Uterus (tissue), 4 donors: Measurements from ENCODE around the gene CABP7. TPM values are rescaled to one million over a fixed set of nuclear protein-coding genes. Genes with fewer than 3 reads are reported as not detected.

Experiments
- DNase-seq, 2 donors: peaks; one replicate each; pipeline ENCODE4 v3.0.0-alpha.2; 2019 to 2020
- H3K27ac ChIP-seq, 2 donors: fragments of 200-600 bp; sonication (generic); 1 replicate in 1 of 2; 2 replicates in 1 of 2; pipeline ENCODE4 v1.5.1; 2016 to 2018
- H3K27me3 ChIP-seq, 2 donors: fragments of 200-600 bp; sonication (generic); one replicate each; pipeline ENCODE4 v1.5.1; 2018 to 2019; ENCODE audit warnings: control low read depth in 1 of 2
- H3K36me3 ChIP-seq, 2 donors: fragments of 200-600 bp; sonication (generic); one replicate each; pipeline ENCODE4 v1.5.1; 2019; ENCODE audit warnings: control low read depth in 1 of 2
- H3K4me1 ChIP-seq, 2 donors: fragments of 200-600 bp; sonication (generic); one replicate each; pipeline ENCODE4 v1.5.1; 2018 to 2019; ENCODE audit warnings: control low read depth in 1 of 2
- H3K4me3 ChIP-seq, 2 donors: fragments of 200-600 bp; sonication (generic); 1 replicate in 1 of 2; 2 replicates in 1 of 2; pipeline ENCODE4 v1.5.1; 2018 to 2019; ENCODE audit warnings: mild to moderate bottlenecking in 1 of 2
- H3K9me3 ChIP-seq, 2 donors: fragments of 200-600 bp; sonication (generic); one replicate each; pipeline ENCODE4 v1.5.1; 2019; ENCODE audit warnings: control low read depth in 1 of 2
- POLR2A ChIP-seq, 2 donors: fragments of 450-650 bp; IDR thresholded peaks; one replicate each; pipeline ENCODE4 v1.6.1; 2016; ENCODE audit warnings: antibody characterized with exemption in 2 of 2, mild to moderate bottlenecking in 1 of 2, moderate library complexity in 1 of 2
- intact Hi-C: fragments of 100-400 bp; cut with DNase I; formaldehyde crosslinking; loops from one replicate; pipeline ENCODE4 v1.15.1; 2023; ENCODE audit warnings: low total_unique reads
- total RNA-seq, 4 donors: library from RNA; depleted of rRNA in 3 of 4; stranded (reverse); fragments of >200 nt in 3 of 4; gene quantifications; one replicate each; pipeline versions ENCODE4 v1.1.0 to v1.2.4, GENCODE V29; 2014 to 2023
- TF ChIP-seq, protein P1 (sequence below), 4 experiments: fragments of 200-600 bp in 2 of 4; fragments of 450-650 bp in 2 of 4; sonication (generic) in 2 of 4; IDR thresholded peaks; one replicate each; pipeline ENCODE4 v1.5.1; 2016 to 2019; ENCODE audit warnings: antibody characterized with exemption in 4 of 4, mild to moderate bottlenecking in 2 of 4, moderate library complexity in 1 of 4
- donor health status: DM: yes; HTN: yes; CAD: no.

CABP7 gene
- total RNA-seq, 4 donors from 2014 or later: 0.14 TPM; not detected in 3

- no peak overlapping the region for H3K27ac ChIP-seq
- no peaks in the 10 kb centered on the region for H3K4me1 ChIP-seq
- no peaks in the 10 kb centered on the region for H3K9me3 ChIP-seq
- peaks cover 0 to under 1% of the 10 kb centered on the region in 2 donors for H3K27me3 ChIP-seq
- no peak overlapping the region for H3K4me3 ChIP-seq
- DNase-seq: no peak
- no peaks in the 10 kb centered on the region for H3K36me3 ChIP-seq
- no peak for TF ChIP-seq POLR2A (IDR thresholded peaks at IDR 0.05)
- TF ChIP-seq, protein P1, sequence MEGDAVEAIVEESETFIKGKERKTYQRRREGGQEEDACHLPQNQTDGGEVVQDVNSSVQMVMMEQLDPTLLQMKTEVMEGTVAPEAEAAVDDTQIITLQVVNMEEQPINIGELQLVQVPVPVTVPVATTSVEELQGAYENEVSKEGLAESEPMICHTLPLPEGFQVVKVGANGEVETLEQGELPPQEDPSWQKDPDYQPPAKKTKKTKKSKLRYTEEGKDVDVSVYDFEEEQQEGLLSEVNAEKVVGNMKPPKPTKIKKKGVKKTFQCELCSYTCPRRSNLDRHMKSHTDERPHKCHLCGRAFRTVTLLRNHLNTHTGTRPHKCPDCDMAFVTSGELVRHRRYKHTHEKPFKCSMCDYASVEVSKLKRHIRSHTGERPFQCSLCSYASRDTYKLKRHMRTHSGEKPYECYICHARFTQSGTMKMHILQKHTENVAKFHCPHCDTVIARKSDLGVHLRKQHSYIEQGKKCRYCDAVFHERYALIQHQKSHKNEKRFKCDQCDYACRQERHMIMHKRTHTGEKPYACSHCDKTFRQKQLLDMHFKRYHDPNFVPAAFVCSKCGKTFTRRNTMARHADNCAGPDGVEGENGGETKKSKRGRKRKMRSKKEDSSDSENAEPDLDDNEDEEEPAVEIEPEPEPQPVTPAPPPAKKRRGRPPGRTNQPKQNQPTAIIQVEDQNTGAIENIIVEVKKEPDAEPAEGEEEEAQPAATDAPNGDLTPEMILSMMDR (IDR thresholded peaks at IDR 0.05): no peak
- intact Hi-C loops: loop anchor here (10.0 kb wide), 1 partner anchor 387 kb away; the partner anchor contains the start of gene HORMAD2
Observed at GRCh38 chr22:29697853-29698598, 21.8 kb upstream of the CABP7 start.

DNA sequence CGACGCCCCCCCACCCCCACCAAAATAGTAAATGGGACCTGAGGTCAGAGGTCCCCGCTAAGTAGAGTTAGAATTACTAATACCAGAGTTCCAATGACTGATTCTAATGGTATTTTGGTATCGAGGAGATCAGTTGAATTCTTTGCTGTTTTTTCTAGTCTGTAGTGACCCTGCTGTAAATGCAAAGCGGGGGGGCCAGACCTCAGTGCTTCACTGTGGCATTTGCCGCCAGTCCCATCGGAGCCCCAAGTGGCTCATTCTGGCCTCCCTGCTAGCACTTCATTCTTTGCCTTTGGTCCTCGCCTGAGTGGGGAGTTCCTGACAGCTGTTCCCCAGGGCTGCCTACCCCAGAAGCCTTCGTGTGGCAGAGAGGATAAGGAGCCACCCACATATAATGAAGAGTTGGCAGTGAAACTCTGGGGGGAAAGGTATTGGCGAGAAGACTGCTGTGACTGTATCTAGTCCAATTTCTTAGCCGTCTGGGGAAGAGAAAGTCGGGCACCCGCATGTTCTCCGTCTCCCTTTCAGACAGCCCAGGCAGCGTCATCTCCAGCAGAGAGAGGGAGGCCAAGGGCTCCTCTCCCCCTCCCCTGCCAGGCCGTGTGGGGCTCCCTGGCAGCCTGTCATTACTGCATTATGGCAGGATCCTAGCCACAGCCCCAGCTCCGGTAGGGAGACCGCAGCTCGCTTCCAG lies 19.4 kb upstream of the CABP7 start:
- no peak overlapping the region for H3K27ac ChIP-seq
- no peaks in the 10 kb centered on the region for H3K4me1 ChIP-seq
- intact Hi-C loops: no loop called here
- no peak overlapping the region for H3K4me3 ChIP-seq
- no peak for DNase-seq
- H3K27me3 ChIP-seq: peaks cover 0 to 10% of the 10 kb centered on the region in 2 donors
- TF ChIP-seq, protein P1 (IDR thresholded peaks at IDR 0.05): no peak
- no peak for TF ChIP-seq POLR2A (IDR thresholded peaks at IDR 0.05)
- H3K9me3 ChIP-seq: no peaks in the 10 kb centered on the region
- no peaks in the 10 kb centered on the region for H3K36me3 ChIP-seq

- no peaks in the 10 kb centered on the region for H3K4me1 ChIP-seq
- intact Hi-C loops: no loop called here
- peaks cover 0 to 10% of the 10 kb centered on the region in 2 donors for H3K27me3 ChIP-seq
Observed at GRCh38 chr22:29700900-29701154, 19.0 kb upstream of the CABP7 start.

GRCh38 chr22:29701155-29701999 lies 18.4 kb upstream of the CABP7 start:
- Histone ChIP-seq H3K36me3 (no peaks in the 10 kb centered on the region), H3K4me1 (no peaks in the 10 kb centered on the region), H3K4me3 (no peak overlapping the region), H3K9me3 (no peaks in the 10 kb centered on the region), H3K27me3 (peaks cover 0 to 10% of the 10 kb centered on the region in 2 donors), H3K27ac (no peak overlapping the region)
- TF ChIP-seq, protein P1 (IDR thresholded peaks at IDR 0.05): no peak
- no peak for TF ChIP-seq POLR2A (IDR thresholded peaks at IDR 0.05)
- intact Hi-C loops: no loop called here
- DNase-seq: no peak

More at GRCh38 chr22:29700900-29701154, 19.0 kb upstream of the CABP7 start:
- H3K36me3 ChIP-seq: no peaks in the 10 kb centered on the region
- H3K27ac ChIP-seq: no peak overlapping the region
- no peaks in the 10 kb centered on the region for H3K9me3 ChIP-seq
- TF ChIP-seq POLR2A (IDR thresholded peaks at IDR 0.05): no peak
- TF ChIP-seq, protein P1 (IDR thresholded peaks at IDR 0.05): no peak
- no peak overlapping the region for H3K4me3 ChIP-seq
- DNase-seq: no peak
